NCI-H1436 treated with DMSO at 0.1 percent for 48 hours (cell line): ENCODE measurements around the gene ZDHHC8.

Experiments used
- DNase-seq: peaks from one replicate; lab custom pipeline; 2025; lab: John Stamatoyannopoulos, UW

Gene ZDHHC8

DNA sequence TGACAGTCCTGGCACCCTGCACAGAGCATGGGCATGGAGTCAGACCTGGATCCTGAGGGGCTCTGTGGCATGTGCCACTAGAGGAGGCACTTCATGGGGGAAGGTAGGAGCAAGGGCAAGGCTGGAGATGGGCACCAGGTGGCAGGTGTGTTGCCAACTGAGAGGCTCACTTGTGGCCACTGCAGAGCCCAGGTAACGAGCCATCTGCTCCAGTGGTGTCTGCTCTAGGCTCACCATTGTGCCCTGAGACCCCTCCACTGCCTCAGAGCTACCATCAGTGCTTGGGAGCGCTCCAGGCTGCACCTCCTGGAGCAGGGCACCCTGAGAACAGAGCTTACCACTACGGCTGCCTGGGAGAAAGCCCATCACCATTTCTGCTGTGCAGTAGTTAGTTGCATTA is 1.3 kb upstream of the ZDHHC8 start:
- DNase-seq: no peak

DNA sequence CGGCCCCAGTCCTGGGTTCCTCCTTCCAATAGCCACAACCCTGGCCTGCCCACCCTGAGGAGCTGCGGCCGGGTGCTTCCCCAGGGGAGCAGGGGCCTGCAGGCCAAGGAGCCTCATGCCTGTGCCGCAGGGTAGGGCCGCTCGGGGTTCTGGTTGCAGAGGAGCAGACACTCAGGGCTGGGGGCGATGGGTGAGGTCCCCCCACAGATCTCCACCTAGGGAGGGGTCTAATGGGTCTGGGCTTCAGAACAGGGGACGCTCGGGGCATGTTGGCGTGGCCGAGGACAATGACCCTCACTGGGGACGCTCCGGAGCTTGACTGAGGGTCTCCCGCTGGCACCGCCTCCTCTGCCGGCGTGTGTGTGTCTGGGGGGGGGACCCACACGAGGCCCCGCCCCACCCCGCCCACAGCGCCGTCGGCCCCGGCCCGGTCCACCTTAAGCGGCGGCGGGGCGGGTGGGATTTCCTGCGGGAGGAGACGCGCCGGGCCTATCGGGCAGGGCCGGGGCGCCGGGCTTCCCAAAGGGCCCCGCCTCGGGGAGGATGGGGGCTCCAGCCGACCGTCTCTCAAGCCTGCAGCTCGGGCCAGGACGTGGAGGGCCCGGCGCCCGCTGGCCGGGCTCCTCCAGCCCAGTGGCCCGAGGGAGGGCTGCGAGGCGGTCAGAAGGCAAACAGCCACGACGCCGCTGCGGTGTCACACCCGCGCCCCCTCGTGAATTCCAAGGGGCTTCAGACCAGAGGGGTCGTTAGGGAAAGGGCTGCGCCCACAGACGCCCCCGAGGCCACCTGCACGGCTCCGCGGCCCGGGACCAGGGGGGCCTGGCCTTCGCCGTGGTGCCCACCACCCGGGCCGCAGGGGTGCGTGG is 640 bp upstream of the ZDHHC8 start:
- DNase-seq: no peak

DNA sequence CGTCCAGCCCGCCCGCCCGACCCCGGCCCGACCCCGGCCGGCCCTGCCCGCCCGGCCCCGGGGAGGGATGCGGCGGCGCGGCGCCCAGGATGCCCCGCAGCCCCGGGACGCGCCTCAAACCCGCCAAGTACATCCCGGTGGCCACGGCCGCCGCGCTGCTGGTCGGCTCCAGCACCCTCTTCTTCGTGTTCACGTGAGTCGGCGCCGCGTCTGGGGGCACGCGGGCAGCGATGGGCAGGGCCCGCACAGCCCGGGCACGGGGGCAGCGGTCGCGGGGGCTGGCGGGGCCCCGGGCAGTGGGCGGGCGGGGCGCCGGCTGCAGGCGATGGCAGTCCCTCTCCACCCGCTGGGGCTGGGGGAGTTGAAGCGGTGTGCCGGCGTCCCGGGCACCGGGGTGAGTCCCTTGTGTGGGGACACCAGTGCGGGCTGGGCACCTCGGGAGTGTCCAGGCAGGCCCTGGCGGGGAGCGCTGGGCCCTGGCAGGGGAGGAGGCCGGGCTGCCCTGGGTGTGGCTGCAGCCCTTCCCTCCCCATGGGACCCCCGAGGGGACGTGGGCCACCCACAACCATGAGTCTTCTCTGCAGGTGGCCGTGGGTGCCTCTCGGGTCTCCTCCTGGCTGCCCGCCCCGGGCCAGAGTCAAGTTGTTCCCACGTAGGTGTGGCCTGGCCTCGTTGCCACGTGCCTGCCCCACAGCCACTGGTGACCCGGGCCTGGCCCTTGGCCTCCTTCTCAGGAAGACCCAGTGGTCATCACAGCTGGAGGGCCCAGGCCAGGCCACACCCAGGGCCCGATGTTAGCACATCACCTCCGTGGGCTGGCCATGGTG is 468 bp downstream of the ZDHHC8 start:
- no peak for DNase-seq

DNA sequence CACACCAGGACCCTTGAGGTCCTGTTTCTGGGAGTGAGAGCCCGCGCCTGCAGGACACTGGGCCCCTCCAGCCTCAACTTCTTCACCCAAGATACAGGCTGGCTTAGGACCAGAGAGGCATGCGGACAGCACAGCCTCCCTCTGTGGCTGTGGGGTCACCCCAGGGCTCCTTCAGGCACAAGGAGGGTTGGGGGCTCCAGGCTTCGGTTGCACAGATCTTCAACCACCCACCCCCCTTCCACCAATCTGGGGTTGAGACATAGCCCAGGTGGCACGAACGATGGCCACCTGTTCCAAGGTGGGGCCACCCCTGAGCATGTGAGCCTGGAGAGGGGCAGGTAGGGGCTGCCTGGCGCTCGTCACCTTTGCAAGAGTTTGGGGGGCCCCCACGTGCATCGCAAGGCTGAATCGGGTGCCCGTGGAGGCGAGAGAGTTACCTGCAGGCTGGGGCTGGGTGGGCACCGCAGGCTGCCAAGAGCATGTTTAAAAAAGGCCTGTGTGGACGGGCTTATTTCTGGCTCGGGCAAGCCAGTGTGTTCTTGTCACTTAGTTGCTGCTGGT is 1.2 kb downstream of the ZDHHC8 start:
- DNase-seq: no peak

DNA sequence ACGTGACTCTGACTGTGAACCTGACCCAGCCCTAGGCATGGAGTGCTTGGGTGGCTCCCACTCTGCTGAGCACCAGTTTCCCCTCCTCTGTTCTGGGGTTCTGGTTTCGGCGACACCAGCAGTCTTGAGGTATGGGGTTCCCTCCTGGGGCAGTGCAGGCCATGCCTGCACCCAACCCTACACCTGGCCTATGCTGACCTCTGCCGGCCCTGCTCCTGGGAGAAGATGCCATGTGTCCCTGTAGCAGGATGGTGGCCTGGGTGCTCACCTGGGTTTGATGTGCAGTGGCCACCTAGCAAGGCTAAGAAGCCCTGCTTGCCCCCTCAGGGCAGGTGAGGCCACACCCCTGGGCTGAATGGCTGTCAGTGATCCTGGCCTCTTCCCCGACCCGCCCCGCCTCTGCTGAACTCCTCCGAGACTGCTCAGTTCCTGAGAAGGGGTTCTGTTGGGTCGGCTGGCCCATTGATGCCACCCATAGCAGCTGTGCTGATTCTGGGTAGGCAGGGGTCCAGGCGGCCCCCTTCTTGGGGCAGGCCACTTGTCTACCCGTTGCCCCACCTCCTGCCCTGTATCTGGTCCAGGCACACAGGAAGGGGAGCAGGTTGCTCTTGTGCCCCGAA is 2.4 kb downstream of the ZDHHC8 start:
- no peak for DNase-seq

DNA sequence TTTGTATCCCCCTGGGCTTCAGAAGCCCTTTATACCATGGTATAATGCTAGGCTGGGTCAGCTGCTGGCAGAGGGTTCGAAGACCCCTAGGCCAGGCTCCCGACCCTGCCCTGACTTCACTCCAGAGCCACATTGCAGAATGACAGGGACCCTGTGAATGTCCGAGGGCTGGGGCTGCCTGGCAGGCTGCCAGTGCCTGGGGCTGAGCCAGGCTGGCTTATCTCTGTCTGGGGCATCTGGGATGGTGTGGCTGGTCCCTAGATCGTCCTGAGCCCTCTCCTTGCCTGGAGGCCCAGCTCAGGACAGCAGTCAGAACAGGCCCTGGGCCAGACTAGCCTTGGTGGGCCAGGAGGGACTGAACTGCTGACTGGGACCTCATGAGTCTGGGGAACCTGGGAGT is 3.7 kb downstream of the ZDHHC8 start:
- DNase-seq: no peak

DNA sequence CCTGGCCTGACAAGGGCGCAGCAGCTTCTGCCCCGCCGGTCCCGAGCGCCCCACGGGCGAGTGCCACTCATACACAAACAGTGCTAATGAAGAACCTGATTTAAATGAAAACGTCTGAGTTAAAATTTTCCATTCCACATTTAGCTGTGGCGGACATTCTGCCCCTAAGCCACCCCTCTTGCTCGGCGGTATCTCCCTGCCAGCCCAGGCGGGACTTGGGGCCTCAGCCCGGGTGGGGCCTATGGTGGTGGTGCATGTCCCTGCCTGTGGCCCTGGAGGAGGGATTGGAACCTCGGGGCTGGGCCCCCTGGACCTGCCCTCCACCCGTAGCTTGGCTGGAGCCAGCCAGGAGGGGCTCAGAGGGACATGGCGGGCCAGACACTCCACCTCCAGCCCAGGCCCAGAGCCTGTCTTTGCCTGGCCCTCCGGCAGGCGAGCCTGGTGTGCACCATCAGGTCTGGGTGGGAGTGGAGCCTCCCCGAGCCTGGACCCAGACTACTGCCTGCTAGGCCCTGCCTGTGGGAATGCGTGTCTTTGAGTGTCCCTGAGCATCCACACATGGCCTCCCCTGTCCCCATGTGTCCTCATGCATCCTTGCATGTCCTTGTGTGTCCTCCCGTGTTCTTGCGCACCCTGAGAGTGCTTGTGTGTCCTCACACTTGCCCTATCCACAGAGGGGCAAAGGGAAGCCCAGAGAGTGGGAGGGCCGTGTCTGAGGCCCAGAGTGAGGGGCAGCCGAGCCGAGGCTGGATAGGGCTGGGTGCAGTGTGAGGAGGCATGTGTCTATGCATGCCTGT is 4.4 kb downstream of the ZDHHC8 start:
- no peak for DNase-seq

DNA sequence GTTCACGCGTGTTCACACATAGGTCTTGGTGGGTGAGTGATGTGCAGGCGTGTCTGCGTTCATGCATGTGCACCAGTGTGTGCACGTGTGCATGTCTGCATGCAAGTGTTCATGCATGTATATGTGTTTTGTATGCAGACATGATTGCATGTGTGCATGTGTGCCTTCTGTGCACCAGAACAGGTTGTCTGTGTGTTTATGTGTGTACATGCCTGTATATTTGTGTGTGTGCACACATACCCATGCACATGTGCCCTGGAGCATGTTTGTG is 4.9 kb downstream of the ZDHHC8 start:
- DNase-seq: no peak

DNA sequence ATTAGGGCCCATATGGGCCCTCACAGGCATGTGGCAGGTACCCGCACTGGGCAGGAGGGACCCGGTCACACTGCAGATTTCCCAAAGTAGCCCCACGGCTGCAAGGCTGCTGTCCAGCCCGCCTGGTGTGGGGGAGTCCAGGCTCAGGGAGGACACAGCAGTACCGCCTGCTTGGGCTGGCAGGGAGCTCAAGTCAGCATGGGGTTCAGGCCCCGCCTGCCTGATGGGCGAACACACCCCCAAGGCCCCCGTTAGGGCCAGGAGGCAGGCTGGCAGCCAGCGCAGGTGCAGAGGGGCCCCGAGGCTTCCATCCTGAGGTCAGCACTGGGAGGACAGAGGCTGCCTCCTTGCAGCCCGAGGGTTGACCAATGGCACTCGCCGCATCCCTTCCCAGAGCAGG is 5.5 kb downstream of the ZDHHC8 start:
- no peak for DNase-seq

DNA sequence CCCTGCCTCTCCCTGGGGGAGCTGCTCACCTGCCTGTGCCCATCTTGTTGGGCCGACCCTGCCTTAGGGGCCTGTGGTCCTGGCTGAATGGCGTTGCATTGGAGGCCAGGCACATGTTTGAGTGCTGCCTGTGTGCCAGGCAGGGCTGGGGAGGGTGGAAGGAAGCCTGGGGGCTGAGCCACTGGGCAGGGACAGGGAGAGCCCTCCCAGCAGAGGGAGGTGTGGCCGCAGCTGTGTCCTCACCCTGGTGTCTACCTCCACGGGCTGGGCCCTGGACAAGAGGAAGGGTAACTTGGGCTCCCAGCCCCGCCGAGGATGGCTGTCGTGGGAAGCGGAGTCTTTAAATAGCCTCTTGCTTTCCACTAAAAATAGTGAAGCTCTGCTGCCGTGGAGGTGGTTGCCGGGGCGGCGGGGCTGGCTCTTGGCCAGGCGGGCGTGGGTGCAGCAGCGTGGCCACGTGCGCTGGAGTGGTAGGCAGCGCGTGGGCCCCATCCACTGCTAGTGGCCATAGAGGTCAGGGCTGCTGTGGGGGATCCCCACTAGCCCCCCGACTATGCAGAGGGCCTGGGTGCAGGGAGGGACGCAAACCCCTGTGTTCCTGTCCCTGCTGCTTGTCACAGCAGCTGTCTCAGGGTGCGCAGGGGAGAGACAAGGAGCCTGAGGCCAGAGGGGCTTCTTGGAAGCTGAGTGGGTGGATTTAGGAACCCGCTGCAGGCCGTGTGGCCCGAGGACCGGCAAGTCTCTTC is 6.2 kb downstream of the ZDHHC8 start:
- DNase-seq: no peak

DNA sequence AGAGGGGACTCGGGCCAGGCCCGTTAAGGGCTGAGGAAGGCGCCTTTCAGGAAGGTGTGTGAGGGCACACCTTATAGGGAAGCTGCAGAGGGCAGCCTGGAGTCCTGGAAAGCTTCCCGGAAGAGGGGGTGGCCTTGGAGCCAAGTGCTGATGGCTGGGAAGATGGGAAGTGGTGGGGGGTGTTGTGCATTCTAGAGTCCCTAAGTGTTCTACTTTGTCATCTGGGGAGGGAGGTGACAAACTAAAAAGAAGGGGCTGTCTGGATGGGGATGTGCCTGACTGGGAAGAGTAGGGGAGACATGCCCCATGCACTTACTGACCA is 6.8 kb downstream of the ZDHHC8 start:
- no peak for DNase-seq

DNA sequence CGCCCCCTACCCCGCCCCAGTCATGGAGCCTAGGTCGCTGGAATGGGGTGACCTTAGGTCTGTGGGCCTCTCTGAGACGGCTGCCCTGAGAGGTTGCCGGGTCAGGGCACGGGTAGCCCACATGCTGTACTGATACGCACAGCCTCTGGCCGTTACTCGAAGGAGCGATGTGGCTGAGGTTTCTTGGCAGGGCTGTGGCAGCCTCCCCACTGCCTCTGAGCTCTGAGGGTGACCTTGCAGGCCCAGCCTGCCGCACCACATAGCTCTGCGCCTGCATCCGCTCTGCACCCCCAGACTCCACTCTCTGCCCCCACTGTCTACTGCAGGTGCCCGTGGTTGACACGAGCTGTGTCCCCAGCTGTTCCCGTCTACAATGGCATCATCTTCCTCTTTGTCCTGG is 7.3 kb downstream of the ZDHHC8 start:
- DNase-seq: no peak

DNA sequence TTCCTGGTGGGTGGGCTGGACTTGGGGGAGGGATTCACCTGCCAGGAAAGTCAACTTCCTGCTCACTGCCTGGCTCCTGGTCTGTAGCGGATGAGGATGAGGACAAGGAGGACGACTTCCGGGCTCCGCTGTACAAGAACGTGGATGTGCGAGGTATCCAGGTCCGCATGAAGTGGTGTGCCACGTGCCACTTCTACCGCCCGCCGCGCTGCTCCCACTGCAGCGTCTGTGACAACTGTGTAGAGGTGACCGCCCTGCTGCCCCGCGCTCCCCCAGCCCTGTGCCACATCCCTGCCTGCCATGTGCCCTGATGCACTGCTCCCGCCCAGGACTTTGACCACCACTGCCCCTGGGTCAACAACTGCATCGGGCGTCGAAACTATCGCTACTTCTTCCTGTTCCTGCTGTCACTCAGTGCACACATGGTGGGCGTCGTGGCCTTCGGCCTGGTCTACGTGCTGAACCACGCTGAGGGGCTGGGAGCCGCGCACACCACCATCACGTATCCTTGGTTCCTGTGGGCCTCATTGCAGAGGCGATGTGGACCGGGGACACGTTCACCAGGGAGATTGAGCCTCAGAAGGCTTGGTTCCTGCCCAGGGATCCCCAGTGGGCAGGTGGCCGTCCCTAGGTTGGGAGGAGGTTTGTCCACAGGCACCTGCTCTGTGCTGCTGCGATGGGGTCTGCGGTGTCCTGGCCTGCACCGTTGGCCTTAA is 7.9 kb downstream of the ZDHHC8 start:
- DNase-seq: no peak

DNA sequence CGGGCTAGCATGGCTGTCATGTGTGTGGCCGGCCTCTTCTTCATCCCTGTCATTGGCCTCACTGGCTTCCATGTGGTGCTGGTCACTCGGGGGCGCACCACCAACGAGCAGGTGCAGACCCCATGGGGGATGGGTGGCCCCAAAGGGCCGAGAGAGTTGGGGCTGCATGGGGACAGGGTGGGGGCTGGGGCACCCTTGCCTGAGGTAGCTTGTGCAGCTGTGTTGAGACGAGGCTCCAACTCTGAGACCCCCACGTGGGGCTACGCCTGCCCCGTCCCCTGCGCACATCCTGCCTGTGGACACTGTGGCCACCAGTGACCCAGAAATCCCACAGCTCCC is 8.5 kb downstream of the ZDHHC8 start:
- no peak for DNase-seq

DNA sequence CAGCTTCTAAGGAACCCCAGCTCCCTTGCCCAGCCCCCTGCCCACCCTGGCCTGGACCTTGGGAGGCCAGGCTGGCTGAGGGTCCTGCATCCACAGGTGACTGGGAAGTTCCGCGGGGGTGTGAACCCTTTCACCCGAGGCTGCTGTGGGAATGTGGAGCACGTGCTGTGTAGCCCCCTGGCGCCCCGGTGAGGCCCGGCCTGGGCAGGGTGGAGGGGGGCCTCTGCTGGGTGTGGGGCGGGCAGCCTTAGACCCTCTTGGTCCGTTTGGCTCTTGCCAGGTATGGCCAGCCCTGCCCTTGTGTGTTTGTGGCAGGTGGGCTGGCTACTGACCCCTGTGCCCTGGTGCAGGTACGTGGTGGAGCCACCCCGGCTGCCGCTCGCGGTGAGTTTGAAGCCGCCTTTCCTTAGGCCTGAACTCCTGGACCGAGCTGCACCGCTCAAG is 8.9 kb downstream of the ZDHHC8 start:
- DNase-seq: no peak

DNA sequence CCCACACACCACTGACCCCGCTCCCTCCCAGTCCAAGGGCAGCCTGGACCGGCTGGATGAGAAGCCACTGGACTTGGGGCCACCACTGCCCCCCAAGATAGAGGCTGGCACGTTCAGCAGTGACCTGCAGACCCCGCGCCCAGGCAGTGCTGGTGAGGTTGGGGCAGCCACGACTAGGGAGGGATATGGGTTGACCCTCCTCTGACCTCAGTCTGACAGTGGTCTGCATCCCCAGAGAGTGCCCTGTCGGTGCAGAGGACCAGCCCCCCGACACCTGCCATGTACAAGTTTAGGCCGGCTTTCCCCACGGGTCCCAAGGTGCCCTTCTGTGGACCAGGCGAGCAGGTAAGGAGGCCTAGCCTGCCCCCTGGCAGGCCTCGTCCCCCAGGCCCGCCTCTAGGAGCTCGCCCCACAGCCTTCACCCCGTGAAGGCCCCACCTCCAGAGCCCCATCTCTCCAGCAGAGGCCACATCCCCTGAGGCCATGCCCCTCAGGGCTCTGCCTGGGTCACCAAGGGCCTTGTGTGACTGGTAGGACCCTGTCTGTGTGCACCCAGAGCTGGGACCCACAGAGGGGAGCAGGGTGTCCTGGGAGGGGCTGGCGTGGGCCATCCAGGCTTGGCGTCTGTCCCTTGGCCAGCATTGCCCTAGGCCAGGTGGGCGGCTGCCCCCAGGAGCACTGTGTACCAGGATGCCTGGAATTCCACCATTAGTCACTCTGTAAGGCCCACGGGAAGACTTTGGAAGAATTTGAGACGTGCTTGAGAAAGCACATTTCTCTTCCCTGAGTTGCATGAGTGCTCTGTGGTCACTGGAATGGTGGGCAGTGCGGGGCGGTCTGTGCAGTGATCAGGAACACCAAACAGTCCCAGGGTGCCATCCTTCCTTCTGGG is 9.8 kb downstream of the ZDHHC8 start:
- no peak for DNase-seq

DNA sequence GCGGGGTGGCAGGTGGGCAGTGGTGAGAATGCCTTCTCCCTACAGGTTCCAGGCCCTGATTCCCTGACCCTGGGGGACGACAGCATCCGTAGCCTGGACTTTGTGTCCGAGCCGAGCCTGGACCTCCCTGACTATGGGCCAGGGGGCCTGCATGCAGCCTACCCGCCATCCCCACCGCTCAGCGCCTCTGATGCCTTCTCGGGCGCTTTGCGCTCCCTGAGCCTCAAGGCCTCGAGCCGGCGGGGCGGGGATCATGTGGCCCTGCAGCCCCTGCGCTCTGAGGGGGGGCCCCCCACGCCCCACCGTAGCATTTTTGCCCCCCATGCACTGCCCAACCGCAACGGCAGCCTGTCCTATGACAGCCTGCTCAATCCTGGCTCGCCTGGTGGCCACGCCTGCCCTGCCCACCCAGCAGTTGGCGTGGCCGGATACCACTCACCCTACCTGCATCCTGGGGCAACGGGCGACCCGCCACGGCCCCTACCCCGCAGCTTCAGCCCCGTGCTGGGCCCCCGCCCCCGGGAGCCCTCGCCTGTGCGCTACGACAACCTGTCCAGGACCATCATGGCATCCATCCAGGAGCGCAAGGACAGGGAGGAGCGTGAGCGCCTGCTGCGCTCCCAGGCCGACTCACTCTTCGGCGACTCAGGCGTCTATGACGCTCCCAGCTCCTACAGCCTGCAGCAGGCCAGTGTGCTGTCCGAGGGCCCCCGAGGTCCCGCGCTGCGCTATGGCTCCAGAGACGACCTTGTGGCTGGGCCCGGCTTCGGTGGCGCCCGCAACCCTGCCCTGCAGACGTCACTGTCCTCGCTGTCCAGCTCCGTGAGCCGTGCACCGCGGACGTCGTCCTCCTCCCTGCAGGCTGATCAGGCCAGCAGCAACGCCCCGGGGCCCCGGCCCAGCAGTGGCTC is 11.4 kb downstream of the ZDHHC8 start:
- no peak for DNase-seq

DNA sequence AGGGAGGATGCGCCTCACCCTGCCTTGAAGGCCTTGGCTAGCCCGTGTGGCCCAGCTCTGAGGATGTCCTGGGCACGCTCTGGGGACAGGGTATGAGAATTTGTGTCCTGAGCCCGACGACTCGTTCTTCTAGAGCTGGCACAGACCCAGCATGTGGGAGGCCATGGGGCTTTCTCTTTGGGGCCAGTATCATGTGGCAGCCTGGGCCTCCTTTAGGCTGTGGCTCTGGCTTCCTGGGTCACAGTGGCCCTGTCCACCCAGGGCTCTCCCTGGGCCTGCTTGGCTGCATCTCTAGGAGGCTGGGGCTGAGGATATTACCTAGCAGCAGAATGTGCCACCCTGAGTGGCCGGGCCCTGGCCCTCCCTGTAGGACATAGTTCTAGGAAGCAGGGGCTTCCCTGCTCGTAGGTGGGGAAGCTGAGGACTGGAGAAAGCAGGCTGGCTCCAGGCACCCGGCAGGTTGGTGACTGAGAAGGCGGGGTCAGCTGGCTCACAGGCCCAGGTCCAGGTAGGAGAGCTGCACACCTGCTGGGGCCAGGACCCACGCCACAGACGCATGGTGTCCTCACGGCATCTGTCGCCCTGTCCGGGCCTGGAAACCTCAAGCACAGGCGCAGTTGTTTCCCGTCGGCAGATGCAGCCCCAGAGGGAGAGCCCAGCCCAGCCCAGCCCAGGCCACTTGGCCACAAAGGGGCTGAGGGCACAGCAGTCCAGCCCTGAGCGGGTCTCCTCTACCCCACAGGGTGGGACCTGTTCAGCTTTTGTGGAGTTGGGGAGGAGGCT is 12.5 kb downstream of the ZDHHC8 start:
- no peak for DNase-seq
